T-helper 1 cell treated with Interleukin-12 subunit alpha and Interleukin-12 subunit beta and Interleukin-4 antibody, amounts not matched to agents 30 μg/mL and 1 μg/mL, for 36 hours (primary cell): Measurements from ENCODE around the gene JARID2.

Experiments used
- H3K27ac Mint-ChIP-seq: one replicate; pipeline ENCODE4 v1.8.0; 2021; ENCODE audit warnings: mild to moderate bottlenecking, mixed read lengths
- H3K27me3 Mint-ChIP-seq: one replicate; pipeline ENCODE4 v1.8.0; 2021; ENCODE audit warnings: low read depth, mixed read lengths
- H3K36me3 Mint-ChIP-seq: one replicate; pipeline ENCODE4 v1.8.0; 2021; ENCODE audit warnings: low read depth, mixed read lengths
- H3K4me1 Mint-ChIP-seq: one replicate; pipeline ENCODE4 v1.8.0; 2021; ENCODE audit warnings: low read depth, mixed read lengths
- H3K4me3 Mint-ChIP-seq: one replicate; pipeline ENCODE4 v1.8.0; 2021; ENCODE audit warnings: mild to moderate bottlenecking, moderate library complexity, mixed read lengths
- H3K9me3 Mint-ChIP-seq: one replicate; pipeline ENCODE4 v1.8.0; 2021; ENCODE audit warnings: mixed read lengths

Gene JARID2

DNA sequence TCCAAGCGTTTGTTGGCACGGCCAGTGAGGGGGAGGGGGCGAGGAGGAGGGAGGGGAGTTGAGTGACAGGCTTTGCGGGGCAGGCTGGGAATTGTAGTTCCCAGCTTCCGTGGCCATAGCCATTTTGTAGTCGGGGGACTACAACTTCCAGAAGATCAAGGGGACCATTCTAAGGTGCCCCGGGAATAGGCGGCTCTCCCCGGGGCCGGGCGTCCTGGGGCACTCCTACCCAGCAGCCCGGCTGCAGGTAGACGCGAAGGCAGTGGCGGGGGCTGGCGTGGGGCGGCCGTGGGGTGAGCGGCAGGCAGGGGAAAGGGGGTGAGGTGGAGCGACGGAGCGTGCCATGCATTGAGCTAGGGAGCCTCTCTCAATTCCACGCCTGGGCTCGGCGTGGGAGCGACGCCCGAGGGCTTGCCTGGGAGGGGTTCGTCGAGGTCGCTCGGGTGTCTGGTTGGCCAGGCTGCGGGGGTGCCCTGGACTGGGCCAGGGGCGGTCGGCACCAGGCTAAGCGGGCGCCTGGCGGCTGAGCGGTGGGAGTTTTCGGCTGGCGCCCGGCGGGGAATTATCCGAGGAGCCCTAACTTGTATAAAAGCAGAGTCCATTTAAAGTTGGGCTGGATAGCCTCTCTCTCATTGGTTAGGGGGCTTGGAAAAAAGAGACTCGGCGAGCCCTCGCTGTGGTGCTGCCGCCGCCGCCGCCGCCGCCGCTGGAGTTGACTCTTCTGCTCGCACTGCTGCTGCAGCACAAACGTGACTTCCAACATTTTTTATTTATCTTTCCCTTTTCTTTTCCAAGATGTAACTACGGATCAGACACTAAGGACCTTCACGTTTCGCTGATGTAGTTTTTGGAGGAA, at the start of gene JARID2:
TSS of gene JARID2 (plus strand) at position 709 of the 856 bp plus-strand sequence. CDS start 471 bp downstream, outside the sequence.
- Mint-ChIP-seq H3K36me3 (peaks cover 7% of the 10 kb centered on the region), H3K27ac (peak within 1 kb of the TSS; percentile 97), H3K4me1 (peaks cover 26% of the 10 kb centered on the region), H3K4me3 (peak within 1 kb of the TSS; percentile 96), H3K27me3 (no peaks in the 10 kb centered on the region), H3K9me3 (no peaks in the 10 kb centered on the region)

DNA sequence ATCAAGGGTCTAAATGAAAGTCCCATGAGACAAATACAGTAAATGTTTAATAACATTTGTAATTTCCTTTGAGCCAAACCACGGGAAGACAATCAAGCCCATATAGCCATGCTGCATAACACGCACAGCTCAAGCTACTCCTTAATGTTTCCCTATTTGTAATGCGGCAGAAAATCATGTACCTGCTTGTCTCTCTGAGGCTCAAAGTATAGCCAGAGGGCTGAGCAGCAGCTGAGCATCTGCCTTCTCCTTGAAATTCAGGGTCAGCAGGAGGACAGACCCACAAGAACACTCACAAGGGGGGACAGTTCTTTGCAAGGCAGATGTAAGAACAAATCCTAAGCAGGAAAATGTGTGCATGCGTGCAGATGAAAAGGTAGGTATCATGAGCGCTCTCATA, 45.8 kb upstream of the JARID2 start:
- Mint-ChIP-seq H3K9me3 (no peaks in the 10 kb centered on the region), H3K4me3 (no peak overlapping the region), H3K27ac (no peak overlapping the region), H3K4me1 (no peaks in the 10 kb centered on the region), H3K27me3 (no peaks in the 10 kb centered on the region), H3K36me3 (no peaks in the 10 kb centered on the region)

DNA sequence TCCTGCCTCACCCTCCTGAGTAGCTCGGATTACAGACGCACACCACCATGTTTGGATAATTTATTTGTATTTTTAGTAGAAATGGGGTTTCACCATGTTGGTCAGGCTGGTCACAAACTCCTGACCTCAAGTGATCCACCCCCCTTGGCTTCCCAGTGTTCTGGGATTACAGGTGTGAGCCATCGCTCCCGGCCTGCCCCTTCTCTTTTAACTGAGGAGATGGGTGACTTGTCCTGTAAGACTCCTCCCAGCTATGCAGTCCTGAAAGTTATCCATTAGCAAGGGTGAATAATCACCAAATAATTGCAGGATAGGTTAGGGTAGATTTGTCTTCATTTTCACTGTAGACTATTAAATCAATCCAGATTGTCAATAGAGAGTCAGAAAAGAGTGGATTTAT, 40.5 kb upstream of the JARID2 start:
- Mint-ChIP-seq H3K27me3 (no peaks in the 10 kb centered on the region), H3K27ac (no peak overlapping the region), H3K36me3 (no peaks in the 10 kb centered on the region), H3K4me3 (no peak overlapping the region), H3K9me3 (peaks cover 4% of the 10 kb centered on the region), H3K4me1 (peaks cover 3% of the 10 kb centered on the region)

DNA sequence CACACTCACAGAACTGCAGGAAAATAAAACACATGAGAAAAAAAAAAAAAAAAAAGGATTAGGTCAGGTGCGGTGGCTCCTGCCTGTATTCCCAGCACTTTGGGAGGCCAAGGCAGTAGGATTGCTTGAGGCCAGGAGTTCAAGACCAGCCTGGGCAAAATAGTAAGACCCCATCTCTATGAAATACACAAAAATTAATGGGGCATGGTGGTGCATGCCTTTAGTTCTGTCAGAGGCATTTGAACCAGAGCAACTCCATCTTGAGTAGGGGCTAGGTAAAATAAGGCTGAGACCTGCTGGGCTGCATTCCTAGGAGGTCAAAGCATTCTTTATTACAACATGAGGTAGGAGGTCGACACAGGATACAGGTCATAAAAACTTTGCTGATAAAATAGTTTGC, 39.0 kb upstream of the JARID2 start:
- Mint-ChIP-seq H3K27me3 (no peaks in the 10 kb centered on the region), H3K36me3 (no peaks in the 10 kb centered on the region), H3K4me3 (no peak overlapping the region), H3K9me3 (peaks cover 4% of the 10 kb centered on the region), H3K4me1 (peaks cover 3% of the 10 kb centered on the region), H3K27ac (no peak overlapping the region)

DNA sequence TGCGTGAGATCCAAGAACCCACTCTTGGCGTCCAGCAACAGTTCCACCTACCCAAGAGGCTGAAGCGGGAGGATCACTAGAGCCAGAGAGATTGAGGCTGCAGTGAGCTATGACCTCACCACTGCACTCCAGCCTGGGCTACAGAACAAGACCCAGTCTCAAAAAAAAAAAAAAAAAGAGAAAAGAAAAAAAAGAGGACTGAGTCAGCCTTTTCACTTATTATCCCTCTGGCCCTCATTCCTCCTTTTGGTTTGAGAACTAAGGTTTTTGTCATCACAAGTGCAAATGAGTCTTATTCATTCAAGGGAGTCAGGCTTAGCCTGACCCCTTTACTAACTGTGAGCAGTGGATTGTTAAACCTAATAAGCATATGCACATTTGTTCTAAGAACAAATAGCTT, 37.9 kb upstream of the JARID2 start:
- H3K27ac Mint-ChIP-seq, result no peak overlapping the region

DNA sequence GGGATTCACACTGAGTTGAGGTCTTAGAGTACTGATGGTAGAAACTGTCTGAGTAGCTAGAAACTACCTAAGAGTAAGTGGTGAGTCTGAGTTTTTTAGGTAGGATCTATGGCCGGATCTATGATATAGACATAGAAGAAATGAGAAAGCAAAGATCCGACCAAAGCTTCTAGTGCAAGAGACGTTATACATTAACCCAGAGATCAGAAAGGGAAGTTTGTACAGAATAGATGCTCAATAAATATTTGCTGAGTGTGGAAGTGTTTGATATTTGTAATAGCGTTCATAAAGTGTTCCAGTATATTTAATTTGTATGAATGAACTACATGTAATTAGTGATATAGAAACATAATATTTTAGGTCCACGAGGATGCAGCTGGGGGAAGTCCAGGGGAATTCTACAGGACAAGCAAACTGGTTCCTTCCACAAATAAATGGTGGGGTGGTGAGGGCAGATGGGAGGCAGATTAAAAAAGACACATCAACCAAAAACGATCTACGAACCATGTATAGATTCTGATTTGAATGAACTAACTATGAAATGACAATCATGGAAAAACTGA, 31.9 kb upstream of the JARID2 start:
- peaks cover 4% of the 10 kb centered on the region for H3K9me3 Mint-ChIP-seq
- no peaks in the 10 kb centered on the region for H3K27me3 Mint-ChIP-seq
- no peaks in the 10 kb centered on the region for H3K4me1 Mint-ChIP-seq

More for the DNA sequence above, 37.9 kb upstream of the JARID2 start:
- H3K36me3 Mint-ChIP-seq, result no peaks in the 10 kb centered on the region
- no peak overlapping the region for H3K4me3 Mint-ChIP-seq
- H3K27me3 Mint-ChIP-seq, result no peaks in the 10 kb centered on the region
- H3K9me3 Mint-ChIP-seq, result peaks cover 4% of the 10 kb centered on the region
- peaks cover 3% of the 10 kb centered on the region for H3K4me1 Mint-ChIP-seq

DNA sequence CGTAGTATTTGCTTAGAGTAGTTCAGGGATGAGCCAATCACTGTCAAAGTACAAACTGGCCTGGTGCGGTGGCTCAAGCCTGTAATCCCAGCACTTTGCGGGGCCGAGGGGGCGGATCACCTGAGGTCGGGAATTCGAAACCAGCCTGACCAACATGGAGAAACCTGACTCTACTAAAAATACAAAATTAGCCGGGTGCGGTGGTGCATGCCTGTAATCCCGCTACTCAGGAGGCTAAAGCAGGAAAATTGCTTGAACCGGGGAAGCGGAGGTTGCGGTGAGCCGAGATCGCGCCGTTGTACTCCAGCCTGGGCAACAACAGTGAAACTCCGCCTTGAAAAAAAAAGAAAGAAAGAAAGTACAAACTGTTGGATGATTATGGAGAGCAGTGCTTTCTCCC, 27.5 kb upstream of the JARID2 start:
- H3K9me3 Mint-ChIP-seq, result no peaks in the 10 kb centered on the region
- H3K4me1 Mint-ChIP-seq, result no peaks in the 10 kb centered on the region
- no peaks in the 10 kb centered on the region for H3K36me3 Mint-ChIP-seq
- H3K4me3 Mint-ChIP-seq, result no peak overlapping the region
- H3K27me3 Mint-ChIP-seq, result no peaks in the 10 kb centered on the region
- H3K27ac Mint-ChIP-seq, result no peak overlapping the region

More for the DNA sequence above, 31.9 kb upstream of the JARID2 start:
- Mint-ChIP-seq H3K4me3 (no peak overlapping the region), H3K36me3 (no peaks in the 10 kb centered on the region), H3K27ac (no peak overlapping the region)

DNA sequence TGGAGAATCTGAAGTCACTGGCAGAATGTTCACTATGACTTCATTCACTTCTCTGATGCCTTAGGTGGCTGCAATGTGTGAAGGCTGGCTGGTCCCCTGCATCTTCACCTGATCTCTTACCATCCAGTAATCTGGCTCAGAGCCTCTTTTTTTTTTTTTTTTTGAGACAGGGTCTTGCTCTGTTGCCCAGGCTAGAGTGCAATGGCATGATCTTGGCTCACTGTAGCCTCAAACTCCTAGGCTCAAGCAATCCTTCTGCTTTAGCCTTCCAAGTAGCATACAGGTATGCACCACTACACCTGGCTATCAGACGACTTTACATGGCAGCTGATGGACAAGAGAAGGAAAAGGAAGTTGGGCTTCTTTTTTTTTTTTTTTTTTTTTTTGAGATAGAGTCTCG, 25.8 kb upstream of the JARID2 start:
- Mint-ChIP-seq H3K27me3 (no peaks in the 10 kb centered on the region), H3K4me3 (no peak overlapping the region), H3K4me1 (no peaks in the 10 kb centered on the region), H3K9me3 (no peaks in the 10 kb centered on the region), H3K27ac (no peak overlapping the region), H3K36me3 (no peaks in the 10 kb centered on the region)

DNA sequence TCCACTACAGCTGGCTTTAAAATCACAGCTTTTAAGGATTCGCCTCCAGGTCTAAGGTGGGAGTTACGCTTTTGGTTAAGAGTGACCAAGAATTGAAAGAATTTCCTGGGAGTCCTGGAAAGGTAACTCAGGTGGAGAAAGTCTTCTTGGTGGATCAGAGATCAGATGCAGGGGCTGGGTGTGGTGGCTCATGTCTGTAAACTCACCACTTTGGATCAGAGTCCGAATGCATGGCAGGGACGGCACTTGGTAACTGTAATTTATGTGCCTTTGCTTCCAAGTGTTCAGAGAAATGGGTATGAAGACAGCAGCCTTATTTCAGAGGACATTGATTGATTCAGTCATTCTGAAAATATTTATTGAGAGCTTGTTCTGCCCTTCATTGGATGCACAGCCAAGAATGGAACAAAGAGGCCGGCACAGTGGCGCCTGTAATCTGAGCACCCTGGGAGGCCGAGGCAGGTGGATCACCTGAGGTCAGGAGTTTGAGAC, 18.0 kb upstream of the JARID2 start:
- Mint-ChIP-seq H3K4me3 (no peak overlapping the region), H3K27ac (no peak overlapping the region), H3K36me3 (no peaks in the 10 kb centered on the region)

DNA sequence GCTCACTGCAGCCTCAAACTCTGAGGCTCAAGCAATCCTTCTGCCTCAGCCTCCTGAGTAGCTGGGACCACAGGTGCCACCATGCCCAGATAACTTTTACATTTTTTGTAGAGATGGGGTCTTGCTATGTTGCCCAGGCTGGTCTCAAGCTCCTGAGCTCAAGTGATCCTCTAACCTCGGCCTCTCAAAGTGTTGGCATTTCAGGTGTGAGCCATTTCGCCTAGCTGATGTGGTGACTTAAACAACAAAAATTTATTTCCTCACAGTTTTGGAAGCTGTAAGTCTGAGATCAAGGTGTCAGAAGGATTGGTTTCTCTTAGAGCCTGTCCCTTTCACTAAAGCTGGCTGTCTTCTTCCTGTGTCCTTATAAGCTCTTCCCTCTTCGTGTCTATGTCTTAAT, 15.0 kb upstream of the JARID2 start:
- Mint-ChIP-seq H3K36me3 (no peaks in the 10 kb centered on the region), H3K4me3 (no peak overlapping the region), H3K4me1 (no peaks in the 10 kb centered on the region), H3K9me3 (no peaks in the 10 kb centered on the region), H3K27ac (no peak overlapping the region), H3K27me3 (no peaks in the 10 kb centered on the region)

More for the DNA sequence above, 18.0 kb upstream of the JARID2 start:
- Mint-ChIP-seq H3K27me3 (no peaks in the 10 kb centered on the region), H3K4me1 (no peaks in the 10 kb centered on the region), H3K9me3 (no peaks in the 10 kb centered on the region)

DNA sequence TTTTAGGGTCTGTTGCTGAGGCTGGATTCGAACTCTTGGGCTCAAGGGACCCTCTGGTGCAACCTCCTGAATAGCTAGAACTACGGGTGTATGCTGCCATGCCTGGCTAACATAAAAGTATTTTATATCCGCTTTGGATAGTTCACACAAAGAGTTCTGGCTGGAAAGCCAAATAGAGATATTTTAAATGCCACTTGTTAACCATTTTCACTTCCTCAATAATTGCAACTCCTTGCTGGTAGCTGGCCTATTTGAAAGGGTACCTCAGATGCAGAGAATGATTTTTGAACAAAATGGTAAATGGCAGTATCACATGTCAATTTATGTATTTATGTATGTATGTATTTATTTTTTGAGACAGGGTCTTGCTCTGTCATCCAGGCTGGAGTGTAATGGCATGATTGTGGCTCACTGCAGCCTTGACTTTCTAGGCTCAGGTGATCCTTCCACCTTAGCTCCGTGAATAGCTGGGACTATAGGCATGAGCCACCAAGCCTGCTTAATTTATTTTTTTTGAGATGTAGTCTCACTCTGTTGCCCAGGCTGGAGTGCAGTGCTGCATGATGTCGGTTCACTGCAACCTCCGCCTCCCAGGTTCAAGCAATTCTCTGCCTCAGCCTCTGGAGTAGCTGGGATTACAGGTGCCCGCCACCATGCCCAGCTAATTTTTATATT, 12.9 kb upstream of the JARID2 start:
- Mint-ChIP-seq H3K27ac (no peak overlapping the region), H3K27me3 (no peaks in the 10 kb centered on the region), H3K36me3 (no peaks in the 10 kb centered on the region)

DNA sequence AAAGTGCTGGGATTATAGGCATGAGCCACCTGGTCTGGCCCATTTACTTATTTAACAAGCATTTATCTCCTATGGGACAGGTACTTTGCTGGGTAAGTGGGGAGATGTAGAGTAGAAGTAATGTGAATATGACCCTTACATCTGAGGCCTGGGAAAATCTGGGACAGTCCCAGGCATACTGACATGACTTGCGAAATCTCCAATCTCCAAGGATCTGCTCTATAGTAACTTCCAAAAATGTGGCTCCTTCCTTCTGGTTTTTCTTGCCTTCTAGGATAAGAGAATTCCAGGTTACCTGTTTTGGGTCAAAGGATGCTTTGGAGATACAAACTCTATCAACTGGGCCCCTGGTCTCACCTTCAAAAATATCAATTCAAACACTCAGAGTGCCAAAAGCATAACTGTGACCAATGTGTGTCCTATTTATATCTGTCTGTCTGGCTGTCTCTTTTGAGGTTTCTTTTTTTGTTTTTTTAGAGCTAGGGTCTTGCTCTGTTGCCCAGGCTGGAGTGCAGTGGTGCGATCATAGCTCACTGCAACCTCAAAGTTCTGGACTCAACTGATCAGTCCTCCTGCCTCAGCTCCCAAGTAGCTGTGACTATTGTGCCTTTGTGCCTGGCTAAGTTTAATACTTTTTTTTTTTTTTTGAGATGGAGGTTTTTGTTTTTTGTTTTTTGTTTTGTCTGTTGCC, 11.7 kb upstream of the JARID2 start:
- Mint-ChIP-seq H3K4me3 (no peak overlapping the region), H3K9me3 (no peaks in the 10 kb centered on the region), H3K27ac (no peak overlapping the region), H3K27me3 (no peaks in the 10 kb centered on the region), H3K4me1 (no peaks in the 10 kb centered on the region), H3K36me3 (no peaks in the 10 kb centered on the region)

More for the DNA sequence above, 12.9 kb upstream of the JARID2 start:
- no peaks in the 10 kb centered on the region for H3K9me3 Mint-ChIP-seq
- no peaks in the 10 kb centered on the region for H3K4me1 Mint-ChIP-seq
- H3K4me3 Mint-ChIP-seq, result no peak overlapping the region

DNA sequence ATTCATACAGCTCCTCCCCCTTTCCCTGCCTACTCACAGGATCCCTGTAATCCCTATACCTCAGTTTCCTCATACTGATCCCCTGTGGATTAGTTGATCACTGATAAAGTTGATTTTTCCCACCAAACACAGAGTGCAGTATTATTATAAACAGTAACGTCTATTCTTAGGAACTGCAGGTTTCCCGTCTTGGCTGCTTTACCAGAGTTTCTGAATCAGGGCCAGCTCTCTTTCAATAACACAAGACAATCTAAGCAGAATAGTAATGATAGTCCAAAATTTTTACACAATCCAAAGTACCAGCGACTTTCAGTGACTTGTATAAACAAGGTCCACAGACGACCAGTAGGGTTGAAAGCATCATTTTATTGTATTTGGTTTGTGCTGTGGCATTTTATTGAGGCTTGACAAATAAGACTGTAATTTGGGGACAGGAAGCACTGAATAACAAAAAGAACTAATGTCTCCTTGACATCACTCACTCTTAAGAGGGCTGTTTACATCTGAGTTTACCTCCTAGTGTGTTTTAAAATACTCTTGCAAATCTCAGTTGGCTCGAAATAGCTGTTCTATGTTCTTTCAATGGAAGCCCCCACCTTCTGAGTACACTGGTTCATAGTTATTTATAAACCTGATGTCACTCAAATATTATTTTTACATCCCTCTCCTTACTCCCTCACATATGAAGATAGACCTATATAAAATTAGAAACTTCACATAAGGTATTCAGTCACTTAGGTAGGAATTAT, 6.1 kb upstream of the JARID2 start:
- Mint-ChIP-seq H3K4me3 (no peak overlapping the region), H3K27ac (no peak overlapping the region), H3K9me3 (no peaks in the 10 kb centered on the region), H3K27me3 (no peaks in the 10 kb centered on the region), H3K4me1 (peaks cover 3% of the 10 kb centered on the region), H3K36me3 (no peaks in the 10 kb centered on the region)

DNA sequence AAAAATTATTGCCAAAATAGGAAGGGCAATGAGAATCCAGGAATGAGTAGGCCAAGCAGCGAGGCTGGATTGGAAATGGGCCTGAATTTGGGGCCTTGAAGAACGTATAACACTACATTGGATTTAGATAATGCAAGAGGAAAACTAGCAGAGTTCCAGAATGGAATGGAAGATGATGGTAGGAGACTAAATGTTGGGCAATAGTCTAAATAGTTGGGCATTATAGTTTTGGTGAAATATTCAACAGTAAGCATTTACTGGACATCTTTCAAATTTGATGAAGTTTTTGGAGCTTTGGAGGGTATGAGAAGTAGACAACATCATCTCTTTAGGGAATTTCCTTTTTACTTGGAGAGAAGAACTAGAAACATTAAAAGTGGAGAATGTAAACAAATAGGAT, 3.4 kb upstream of the JARID2 start:
- Mint-ChIP-seq H3K36me3 (peaks cover 2% of the 10 kb centered on the region), H3K27me3 (no peaks in the 10 kb centered on the region), H3K4me1 (peaks cover 10% of the 10 kb centered on the region), H3K4me3 (no peak overlapping the region), H3K9me3 (no peaks in the 10 kb centered on the region), H3K27ac (no peak overlapping the region)
